T47D (cell line): ENCODE results near the gene PCSK2.

Source experiments
- DNase-seq, 2 experiments: peaks; one replicate each; pipeline versions ENCODE4 v3.0.0 to v3.0.0-alpha.2; 2011 to 2012; ENCODE audit warnings: low read depth in 1 of 2, low spot score in 1 of 2
- JUND ChIP-seq: IDR thresholded peaks from 2 replicates; pipeline ENCODE4 v1.6.1; 2012; ENCODE audit warnings: low read depth
- in situ Hi-C: cut with HindIII; loops from 2 replicates; pipeline ENCODE4 v1.10.0; 2016; ENCODE audit warnings: low sequenced_read_pairs, low pct_unique_long_range_greater_than_20kb

PCSK2 gene

GRCh38 chr20:17470973-17471372 lies 244.1 kb downstream of the PCSK2 start:
- no peak for TF ChIP-seq JUND
- in situ Hi-C loops, result no loop called here
- no peak for DNase-seq

DNA sequence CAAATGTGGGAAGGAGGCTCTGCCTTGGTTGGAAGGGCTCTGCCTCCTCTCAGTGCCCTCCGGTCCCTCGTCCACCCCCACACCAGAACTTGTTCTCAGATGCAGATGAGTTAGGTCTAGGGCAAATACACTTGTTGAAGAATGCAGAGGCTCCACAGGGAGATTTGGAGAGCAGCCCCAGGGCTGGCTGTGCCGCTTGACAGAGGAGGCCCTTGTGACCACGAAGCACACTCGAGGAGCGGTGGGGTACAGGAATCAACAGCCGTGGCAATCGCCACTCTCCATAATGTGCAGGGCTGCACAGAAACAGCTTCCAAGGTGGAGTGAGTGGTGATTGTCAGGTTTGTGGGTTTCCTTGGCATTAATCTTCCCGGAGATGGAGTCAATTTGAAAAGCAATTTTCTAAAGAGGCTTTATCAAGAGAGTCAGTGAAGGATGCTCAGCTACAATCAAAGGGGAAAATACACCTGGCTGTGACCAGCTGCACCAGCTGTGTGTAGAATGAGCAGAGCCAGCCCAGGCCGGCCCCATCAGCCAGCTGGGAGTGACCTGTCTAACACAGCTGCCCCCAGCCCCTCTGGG lies 244.9 kb downstream of the PCSK2 start:
- in situ Hi-C loops, result no loop called here
- no peak for DNase-seq
- TF ChIP-seq JUND, result no peak

- in situ Hi-C loops, result no loop called here
- no peak for DNase-seq
- no peak for TF ChIP-seq JUND
Observed at GRCh38 chr20:17473659-17474058, 246.8 kb downstream of the PCSK2 start.

DNA sequence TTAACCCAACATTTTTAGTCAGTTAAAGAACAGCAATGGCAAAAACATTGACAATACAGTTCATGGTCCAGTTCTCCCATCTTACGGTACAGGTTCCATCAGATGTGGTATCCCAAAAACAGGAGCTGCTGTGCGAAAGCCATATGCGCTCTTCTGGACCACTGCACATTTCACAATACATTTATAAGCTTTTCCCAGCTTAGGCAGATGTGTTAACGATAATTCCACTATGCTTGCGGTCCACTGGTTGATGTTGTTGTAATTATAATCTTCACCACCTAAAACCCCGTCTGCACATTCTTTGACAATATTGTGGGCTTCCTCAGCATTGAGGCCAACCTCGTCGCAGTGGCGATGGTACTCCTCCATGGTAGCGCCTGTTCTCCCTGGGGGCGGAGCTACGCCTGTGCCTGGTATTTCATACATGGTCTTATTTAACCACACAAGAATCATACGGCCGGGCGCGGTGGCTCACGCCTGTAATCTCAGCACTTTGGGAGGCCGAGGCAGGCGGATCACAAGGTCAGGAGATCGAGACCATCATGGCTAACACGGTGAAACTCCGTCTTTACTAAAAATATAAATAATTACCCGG lies 252.3 kb downstream of the PCSK2 start:
- in situ Hi-C loops, result no loop called here

GRCh38 chr20:17480696-17481095 lies 253.9 kb downstream of the PCSK2 start:
- no peak for DNase-seq
- no peak for TF ChIP-seq JUND
- in situ Hi-C loops, result no loop called here

More for the DNA sequence above, 252.3 kb downstream of the PCSK2 start:
- TF ChIP-seq JUND, result no peak
- no peak for DNase-seq

GRCh38 chr20:17481661-17482060 lies 254.8 kb downstream of the PCSK2 start:
- no peak for DNase-seq
- in situ Hi-C loops, result no loop called here
- TF ChIP-seq JUND, result no peak

DNA sequence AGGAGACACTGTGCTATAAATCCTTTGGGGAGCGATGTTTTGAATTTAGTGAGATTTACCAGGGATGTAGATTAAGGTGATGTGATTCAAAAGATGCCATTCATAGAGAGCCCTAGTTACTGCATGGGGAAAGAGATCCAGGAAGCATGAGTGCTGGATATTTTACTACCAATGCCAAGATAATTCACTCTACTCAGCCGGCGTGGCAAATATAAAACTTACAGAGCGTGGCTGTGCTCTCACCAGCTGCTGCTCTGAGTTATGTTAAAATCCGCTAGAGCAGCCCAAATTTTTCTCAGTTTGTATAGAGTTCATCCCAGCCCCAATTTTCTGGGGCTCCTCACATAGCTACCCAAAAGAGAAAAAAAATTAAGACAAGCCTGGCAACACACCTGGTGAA lies 255.7 kb downstream of the PCSK2 start:
- DNase-seq, result no peak
- no peak for TF ChIP-seq JUND
- in situ Hi-C loops, result no loop called here

GRCh38 chr20:17485017-17485416 lies 258.2 kb downstream of the PCSK2 start:
- no peak for DNase-seq
- in situ Hi-C loops, result no loop called here
- TF ChIP-seq JUND, result no peak

- TF ChIP-seq JUND, result no peak
Observed at GRCh38 chr20:17488916-17489600, 262.2 kb downstream of the PCSK2 start.

DNA sequence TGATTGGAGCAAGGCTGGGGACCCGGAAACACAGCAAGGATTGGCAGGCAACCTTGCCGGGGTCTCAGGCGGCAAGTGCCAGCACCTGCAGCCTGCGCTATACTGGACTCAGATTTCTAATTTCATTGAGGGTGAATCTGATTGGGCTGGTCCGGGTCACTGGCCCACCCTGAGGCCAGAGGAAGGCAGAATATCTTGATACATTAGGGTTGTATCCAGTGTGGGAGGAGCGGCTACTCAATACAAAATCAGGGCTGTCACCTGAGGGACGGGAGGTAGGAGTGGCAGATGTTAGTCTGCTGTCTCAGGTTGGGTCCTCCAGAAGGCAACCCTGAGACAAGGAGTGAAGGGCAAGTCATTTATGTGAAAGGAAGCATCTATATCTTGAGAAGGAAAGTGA lies 263.7 kb downstream of the PCSK2 start:
- no peak for DNase-seq
- no peak for TF ChIP-seq JUND
- in situ Hi-C loops, result no loop called here

More at GRCh38 chr20:17488916-17489600, 262.2 kb downstream of the PCSK2 start:
- in situ Hi-C loops, result no loop called here
- no peak for DNase-seq

- in situ Hi-C loops, result no loop called here
- no peak for TF ChIP-seq JUND
- DNase-seq, result no peak
Observed at GRCh38 chr20:17491041-17491440, 264.2 kb downstream of the PCSK2 start.

DNA sequence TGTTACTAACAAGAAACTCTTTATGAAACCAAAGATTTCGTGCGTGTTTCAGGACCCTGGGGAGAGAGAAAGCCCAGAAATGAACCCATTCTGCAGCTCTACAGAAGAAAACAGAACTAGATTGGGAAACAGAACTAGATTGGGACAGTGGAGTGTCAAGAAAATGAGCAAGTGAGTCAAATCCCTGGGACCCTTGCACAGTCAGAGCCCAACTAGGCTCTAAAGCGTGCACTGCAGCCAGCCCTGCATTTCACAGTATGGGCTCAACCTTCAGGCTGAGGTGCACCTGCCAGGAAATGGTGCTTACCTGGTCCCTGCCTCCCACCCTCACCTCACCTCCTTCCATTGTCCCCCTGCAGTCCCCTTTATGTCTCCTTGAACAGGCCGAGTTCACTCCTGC lies 264.6 kb downstream of the PCSK2 start:
- no peak for DNase-seq
- in situ Hi-C loops, result no loop called here
- TF ChIP-seq JUND, result no peak

DNA sequence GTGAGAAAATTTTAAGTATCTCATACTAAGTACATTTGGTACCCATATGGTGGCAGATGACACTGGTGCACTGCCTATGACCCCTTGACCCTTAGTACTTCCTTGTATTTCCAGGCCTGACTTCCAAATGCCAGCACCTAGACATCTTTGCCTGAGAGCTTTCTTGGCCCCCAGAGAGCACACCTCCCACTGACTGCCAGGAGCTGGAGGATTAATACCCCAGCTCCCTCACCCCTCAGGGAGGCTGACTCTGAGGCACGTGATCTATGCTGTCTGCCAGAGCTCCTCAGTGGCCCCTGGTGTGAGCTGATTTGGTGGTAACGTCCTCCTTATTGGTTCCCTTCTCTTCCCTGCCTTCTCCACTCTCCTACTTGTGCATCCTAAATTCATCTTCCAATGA lies 266.3 kb downstream of the PCSK2 start:
- in situ Hi-C loops, result no loop called here
- no peak for TF ChIP-seq JUND
- DNase-seq, result no peak
